ENCODE measurements around the gene MZT1.

GRCh38 chr13:72662548-72662947 lies 64.9 kb downstream of the MZT1 start:
- no peak for TF ChIP-seq EZH2 (IDR thresholded peaks at IDR 0.05; ENCODE audit: borderline replicate concordance, insufficient read depth, low read length, poor library complexity, severe bottlenecking)
- TF ChIP-seq, protein P1, sequence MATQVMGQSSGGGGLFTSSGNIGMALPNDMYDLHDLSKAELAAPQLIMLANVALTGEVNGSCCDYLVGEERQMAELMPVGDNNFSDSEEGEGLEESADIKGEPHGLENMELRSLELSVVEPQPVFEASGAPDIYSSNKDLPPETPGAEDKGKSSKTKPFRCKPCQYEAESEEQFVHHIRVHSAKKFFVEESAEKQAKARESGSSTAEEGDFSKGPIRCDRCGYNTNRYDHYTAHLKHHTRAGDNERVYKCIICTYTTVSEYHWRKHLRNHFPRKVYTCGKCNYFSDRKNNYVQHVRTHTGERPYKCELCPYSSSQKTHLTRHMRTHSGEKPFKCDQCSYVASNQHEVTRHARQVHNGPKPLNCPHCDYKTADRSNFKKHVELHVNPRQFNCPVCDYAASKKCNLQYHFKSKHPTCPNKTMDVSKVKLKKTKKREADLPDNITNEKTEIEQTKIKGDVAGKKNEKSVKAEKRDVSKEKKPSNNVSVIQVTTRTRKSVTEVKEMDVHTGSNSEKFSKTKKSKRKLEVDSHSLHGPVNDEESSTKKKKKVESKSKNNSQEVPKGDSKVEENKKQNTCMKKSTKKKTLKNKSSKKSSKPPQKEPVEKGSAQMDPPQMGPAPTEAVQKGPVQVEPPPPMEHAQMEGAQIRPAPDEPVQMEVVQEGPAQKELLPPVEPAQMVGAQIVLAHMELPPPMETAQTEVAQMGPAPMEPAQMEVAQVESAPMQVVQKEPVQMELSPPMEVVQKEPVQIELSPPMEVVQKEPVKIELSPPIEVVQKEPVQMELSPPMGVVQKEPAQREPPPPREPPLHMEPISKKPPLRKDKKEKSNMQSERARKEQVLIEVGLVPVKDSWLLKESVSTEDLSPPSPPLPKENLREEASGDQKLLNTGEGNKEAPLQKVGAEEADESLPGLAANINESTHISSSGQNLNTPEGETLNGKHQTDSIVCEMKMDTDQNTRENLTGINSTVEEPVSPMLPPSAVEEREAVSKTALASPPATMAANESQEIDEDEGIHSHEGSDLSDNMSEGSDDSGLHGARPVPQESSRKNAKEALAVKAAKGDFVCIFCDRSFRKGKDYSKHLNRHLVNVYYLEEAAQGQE (IDR thresholded peaks at IDR 0.05; ENCODE audit: borderline replicate concordance) = no peak
- TF ChIP-seq EP300 (conservative IDR thresholded peaks at IDR 0.05; ENCODE audit: poor library complexity, severe bottlenecking) = no peak
- TF ChIP-seq, protein P2, sequence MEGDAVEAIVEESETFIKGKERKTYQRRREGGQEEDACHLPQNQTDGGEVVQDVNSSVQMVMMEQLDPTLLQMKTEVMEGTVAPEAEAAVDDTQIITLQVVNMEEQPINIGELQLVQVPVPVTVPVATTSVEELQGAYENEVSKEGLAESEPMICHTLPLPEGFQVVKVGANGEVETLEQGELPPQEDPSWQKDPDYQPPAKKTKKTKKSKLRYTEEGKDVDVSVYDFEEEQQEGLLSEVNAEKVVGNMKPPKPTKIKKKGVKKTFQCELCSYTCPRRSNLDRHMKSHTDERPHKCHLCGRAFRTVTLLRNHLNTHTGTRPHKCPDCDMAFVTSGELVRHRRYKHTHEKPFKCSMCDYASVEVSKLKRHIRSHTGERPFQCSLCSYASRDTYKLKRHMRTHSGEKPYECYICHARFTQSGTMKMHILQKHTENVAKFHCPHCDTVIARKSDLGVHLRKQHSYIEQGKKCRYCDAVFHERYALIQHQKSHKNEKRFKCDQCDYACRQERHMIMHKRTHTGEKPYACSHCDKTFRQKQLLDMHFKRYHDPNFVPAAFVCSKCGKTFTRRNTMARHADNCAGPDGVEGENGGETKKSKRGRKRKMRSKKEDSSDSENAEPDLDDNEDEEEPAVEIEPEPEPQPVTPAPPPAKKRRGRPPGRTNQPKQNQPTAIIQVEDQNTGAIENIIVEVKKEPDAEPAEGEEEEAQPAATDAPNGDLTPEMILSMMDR (IDR thresholded peaks at IDR 0.05; ENCODE audit: poor library complexity, severe bottlenecking) = no peak
- TF ChIP-seq TAF1 (IDR thresholded peaks at IDR 0.05; ENCODE audit: low read depth) = no peak

Measured in neural cell (in vitro differentiated cells).